Ascending aorta (tissue), 2 donors: ENCODE measurements around the gene TAC4. TPM values are rescaled to one million over a fixed set of nuclear protein-coding genes. Genes with fewer than 3 reads are reported as not detected.
A peak's percentile ranks its signal among the peaks of the same experiment; 100 is the strongest.
"Not testable (repeated sequence)": the region's sequence is repeated elsewhere in the genome, so short reads cannot be mapped to it uniquely, and the experiment has no call there.

Source experiments
- DNase-seq, 2 donors: peaks; one replicate each; pipeline ENCODE4 v3.0.0-alpha.2; 2019; ENCODE audit warnings: low spot score in 2 of 2
- H3K27ac ChIP-seq, 2 donors: fragments of 200-600 bp; sonication (generic); one replicate each; pipeline ENCODE4 v1.5.1; 2016 to 2017; ENCODE audit warnings: mild to moderate bottlenecking in 1 of 2
- H3K27me3 ChIP-seq: fragments of 200-600 bp; sonication (generic); one replicate; pipeline ENCODE4 v1.5.1; 2017
- H3K36me3 ChIP-seq, 2 donors: fragments of 200-600 bp; sonication (generic); one replicate each; pipeline ENCODE4 v1.5.1; 2016
- H3K4me1 ChIP-seq, 2 donors: fragments of 200-600 bp; sonication (generic); one replicate each; pipeline ENCODE4 v1.5.1; 2016 to 2017; ENCODE audit warnings: mild to moderate bottlenecking in 1 of 2
- H3K4me3 ChIP-seq, 2 donors: fragments of 200-600 bp; sonication (generic); one replicate each; pipeline ENCODE4 v1.5.1; 2016 to 2017; ENCODE audit warnings: mild to moderate bottlenecking in 1 of 2
- H3K9me3 ChIP-seq, 2 donors: fragments of 200-600 bp; sonication (generic); one replicate each; pipeline ENCODE4 v1.5.1; 2016
- intact Hi-C: fragments of 100-400 bp; cut with DNase I; formaldehyde crosslinking; loops from one replicate; pipeline ENCODE4 v1.15.1; 2023
- total RNA-seq: library from RNA; depleted of rRNA; stranded (reverse); fragments of >200 nt; gene quantifications from one replicate; pipeline ENCODE4 v1.1.0, GENCODE V29; 2016
- TF ChIP-seq, protein P1 (sequence below), 3 experiments: fragments of 200-600 bp in 2 of 3; fragments of 450-650 bp in 1 of 3; sonication (generic) in 2 of 3; IDR thresholded peaks; one replicate each; pipeline ENCODE4 v1.5.1; 2016 to 2019; ENCODE audit warnings: antibody characterized with exemption in 3 of 3, mild to moderate bottlenecking in 1 of 3, moderate library complexity in 1 of 3

TAC4 gene
- total RNA-seq, 1 donor from 2014 or later, result not detected

DNA sequence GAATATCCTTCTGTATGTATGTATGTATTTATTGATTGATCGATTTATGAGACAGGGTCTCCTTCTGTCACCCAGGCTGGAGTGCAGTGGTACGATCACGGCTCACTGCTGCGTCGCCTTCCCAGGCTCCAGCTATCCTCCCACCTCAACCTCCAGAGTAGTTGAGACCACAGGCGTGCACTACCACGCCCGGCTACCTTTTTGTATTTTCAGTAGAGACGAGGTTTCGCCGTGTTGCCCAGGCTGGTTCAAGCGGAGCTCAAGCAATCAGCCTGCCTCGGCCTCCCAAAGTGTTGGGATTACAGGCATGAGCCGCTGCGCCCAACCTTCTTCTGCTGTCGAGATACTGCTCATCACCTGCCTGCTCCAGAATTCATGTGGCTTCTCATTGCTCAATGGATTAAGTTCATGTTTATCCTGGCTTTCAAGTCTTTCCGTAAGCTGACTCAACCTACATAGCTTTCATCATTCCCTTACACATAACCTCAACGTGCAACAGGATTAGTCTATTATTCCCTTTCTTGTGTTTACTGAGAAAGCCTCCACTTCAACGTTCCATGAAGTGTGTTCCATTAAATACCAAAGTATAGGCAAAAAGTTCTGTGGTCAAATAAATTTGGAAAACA lies 13.6 kb downstream of the TAC4 start:
- peaks cover 11 to 38% of the 10 kb centered on the region in 2 donors for H3K4me1 ChIP-seq
- H3K27ac ChIP-seq, result peak overlapping the region in 1 of 2 donors; percentile 82
- TF ChIP-seq, protein P1, sequence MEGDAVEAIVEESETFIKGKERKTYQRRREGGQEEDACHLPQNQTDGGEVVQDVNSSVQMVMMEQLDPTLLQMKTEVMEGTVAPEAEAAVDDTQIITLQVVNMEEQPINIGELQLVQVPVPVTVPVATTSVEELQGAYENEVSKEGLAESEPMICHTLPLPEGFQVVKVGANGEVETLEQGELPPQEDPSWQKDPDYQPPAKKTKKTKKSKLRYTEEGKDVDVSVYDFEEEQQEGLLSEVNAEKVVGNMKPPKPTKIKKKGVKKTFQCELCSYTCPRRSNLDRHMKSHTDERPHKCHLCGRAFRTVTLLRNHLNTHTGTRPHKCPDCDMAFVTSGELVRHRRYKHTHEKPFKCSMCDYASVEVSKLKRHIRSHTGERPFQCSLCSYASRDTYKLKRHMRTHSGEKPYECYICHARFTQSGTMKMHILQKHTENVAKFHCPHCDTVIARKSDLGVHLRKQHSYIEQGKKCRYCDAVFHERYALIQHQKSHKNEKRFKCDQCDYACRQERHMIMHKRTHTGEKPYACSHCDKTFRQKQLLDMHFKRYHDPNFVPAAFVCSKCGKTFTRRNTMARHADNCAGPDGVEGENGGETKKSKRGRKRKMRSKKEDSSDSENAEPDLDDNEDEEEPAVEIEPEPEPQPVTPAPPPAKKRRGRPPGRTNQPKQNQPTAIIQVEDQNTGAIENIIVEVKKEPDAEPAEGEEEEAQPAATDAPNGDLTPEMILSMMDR (IDR thresholded peaks at IDR 0.05), result no peak
- no peak overlapping the region for H3K4me3 ChIP-seq
- peaks cover 0 to 30% of the 10 kb centered on the region in 2 donors for H3K36me3 ChIP-seq
- intact Hi-C loops, result no loop called here
- H3K27me3 ChIP-seq, result no peaks in the 10 kb centered on the region
- DNase-seq, result no peak
- H3K9me3 ChIP-seq, result no peaks in the 10 kb centered on the region

DNA sequence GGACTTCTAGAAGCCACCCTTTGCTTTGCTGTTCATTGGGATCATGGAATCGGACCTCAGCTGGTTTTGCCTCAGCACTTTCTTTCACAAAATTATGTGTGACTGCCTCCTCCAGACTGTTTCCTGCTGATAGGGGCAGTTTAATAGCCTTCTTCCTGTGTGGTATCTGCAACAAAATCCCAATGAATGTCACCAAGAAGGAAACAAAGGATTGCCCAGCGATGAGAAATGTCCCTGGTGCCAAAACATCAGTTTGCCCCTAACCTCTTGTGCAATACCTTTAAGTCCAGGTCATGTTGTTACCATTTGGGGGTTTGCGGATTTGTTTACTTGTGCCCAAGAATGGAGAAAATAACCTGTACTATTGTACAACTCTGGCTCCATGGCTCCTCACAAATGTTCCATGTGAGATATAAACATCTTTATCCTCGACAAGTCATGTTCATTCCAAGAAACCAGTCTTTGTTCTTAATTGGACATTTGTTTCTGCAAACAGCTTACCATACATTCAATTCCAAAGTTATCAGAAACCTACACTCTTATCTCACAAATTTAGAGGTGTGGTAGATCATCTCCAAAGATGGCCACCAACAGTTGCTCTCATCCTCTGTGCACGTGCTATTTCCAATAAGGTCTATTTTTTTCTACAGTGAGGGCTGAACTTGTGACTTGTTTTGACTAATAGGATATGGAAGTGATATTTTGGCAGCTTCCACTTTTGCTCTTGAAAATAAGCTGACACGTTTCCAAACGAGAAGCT lies 14.8 kb downstream of the TAC4 start:
- intact Hi-C loops, result no loop called here
- Histone ChIP-seq H3K27me3 (no peaks in the 10 kb centered on the region), H3K27ac (peak overlapping the region; percentile 18 to 19), H3K36me3 (peaks cover 0 to 34% of the 10 kb centered on the region in 2 donors), H3K9me3 (no peaks in the 10 kb centered on the region), H3K4me3 (no peak overlapping the region), H3K4me1 (peaks cover 11 to 42% of the 10 kb centered on the region in 2 donors)
- peak in 1 of 2 donors; percentile 21 for DNase-seq
- TF ChIP-seq, protein P1 (IDR thresholded peaks at IDR 0.05), result no peak

DNA sequence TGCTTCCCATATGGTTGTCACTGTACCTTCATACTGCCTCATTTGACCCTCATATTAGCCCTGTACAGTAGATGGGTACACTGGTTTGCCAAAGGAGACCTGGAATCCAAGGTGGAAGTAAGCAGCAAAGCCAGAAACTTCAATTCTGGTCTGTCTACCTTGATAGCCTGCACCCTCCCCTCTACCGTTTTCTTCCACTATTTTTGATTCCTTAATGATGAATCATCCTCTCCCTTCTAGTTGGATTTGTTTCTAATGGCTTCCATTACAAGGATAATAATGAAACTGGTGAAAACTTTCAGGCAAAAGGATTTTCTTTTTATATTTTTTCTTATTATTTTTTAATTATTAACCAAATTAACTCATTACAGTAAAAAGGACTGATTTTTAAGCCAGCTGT lies 17.3 kb downstream of the TAC4 start:
- Histone ChIP-seq H3K9me3 (no peaks in the 10 kb centered on the region), H3K4me3 (no peak overlapping the region), H3K27ac (peak overlapping the region; percentile 32 to 64), H3K27me3 (no peaks in the 10 kb centered on the region), H3K4me1 (peaks cover 9 to 29% of the 10 kb centered on the region in 2 donors), H3K36me3 (peaks cover 22 to 55% of the 10 kb centered on the region in 2 donors)
- TF ChIP-seq, protein P1 (IDR thresholded peaks at IDR 0.05), result no peak
- DNase-seq, result peak in 1 of 2 donors; percentile 2
- intact Hi-C loops, result no loop called here

DNA sequence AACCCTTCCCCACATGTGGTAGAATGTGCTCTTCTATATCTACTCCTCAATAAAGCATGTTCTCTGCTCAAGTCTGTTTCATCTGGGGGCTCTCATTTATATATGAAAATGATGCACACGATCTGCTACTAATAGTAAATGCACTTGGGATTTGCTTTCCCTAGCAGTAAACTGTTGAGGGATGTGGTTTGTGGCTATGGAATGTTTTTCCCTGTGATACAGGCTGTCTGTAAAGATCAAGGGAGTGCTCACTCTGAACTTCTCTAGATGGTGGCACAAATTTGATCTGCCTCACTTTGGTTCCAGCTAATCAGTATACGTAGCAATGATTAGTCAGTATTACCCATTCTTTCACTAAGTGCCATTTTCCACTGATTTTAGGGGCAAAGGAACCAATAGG lies 18.8 kb downstream of the TAC4 start:
- intact Hi-C loops, result no loop called here
- peak overlapping the region; percentile 46 to 53 for H3K27ac ChIP-seq

DNA sequence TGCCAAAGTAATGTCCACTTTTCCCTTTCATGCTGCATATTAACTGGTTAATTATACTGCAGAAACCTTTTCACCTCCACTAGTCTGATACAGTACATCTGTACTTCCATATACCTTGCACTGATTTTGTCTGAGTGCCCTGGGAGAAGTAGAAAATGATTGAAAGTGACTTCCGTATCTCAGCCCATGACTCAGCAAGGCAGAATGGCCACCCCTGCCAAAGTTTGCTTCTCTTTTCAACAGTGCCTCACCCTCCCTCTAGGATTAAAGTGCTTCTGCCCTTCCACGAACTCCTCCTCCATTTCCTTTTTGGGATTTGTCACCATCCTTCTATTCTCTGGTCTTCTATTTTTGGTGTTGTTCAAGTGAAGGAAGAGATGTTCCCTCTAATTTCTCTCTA lies 19.5 kb downstream of the TAC4 start:
- intact Hi-C loops, H3K27me3 ChIP-seq, H3K4me3 ChIP-seq, H3K9me3 ChIP-seq: not testable (repeated sequence)
- Histone ChIP-seq H3K4me1 (peaks cover 6 to 18% of the 10 kb centered on the region in 2 donors), H3K36me3 (peaks cover 42 to 63% of the 10 kb centered on the region in 2 donors), H3K27ac (peak overlapping the region; percentile 46 to 53)
- peak in 1 of 2 donors; percentile 77 for DNase-seq

More for the DNA sequence above, 18.8 kb downstream of the TAC4 start:
- no peaks in the 10 kb centered on the region for H3K9me3 ChIP-seq
- TF ChIP-seq, protein P1 (IDR thresholded peaks at IDR 0.05), result no peak
- no peak for DNase-seq
- no peaks in the 10 kb centered on the region for H3K27me3 ChIP-seq
- no peak overlapping the region for H3K4me3 ChIP-seq
- H3K4me1 ChIP-seq, result peaks cover 6 to 18% of the 10 kb centered on the region in 2 donors
- peaks cover 35 to 62% of the 10 kb centered on the region in 2 donors for H3K36me3 ChIP-seq

DNA sequence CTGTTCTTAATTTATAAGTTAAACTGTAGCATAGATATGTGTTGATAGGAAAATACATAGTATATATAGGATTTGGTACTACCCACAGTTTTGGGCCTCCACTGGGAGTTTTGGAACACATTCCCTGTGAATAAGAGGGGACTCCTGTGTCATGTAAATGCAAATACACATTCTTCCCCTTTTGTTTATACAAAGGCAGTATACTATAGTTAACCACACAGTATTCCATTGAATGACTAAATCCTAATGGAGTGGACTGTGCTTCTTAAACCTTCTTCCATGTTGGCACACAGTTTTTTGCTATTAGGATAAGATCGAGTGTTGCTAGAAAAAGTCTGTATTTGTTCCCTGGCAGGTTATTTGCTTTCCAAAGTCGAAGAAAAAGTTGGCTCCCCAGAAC lies 22.2 kb downstream of the TAC4 start:
- no peaks in the 10 kb centered on the region for H3K9me3 ChIP-seq
- peaks cover 2 to 10% of the 10 kb centered on the region in 2 donors for H3K4me1 ChIP-seq
- H3K36me3 ChIP-seq, result peaks cover 65 to 73% of the 10 kb centered on the region in 2 donors
- intact Hi-C loops, result no loop called here
- DNase-seq, result no peak
- TF ChIP-seq, protein P1 (IDR thresholded peaks at IDR 0.05), result no peak
- H3K27me3 ChIP-seq, result no peaks in the 10 kb centered on the region
- no peak overlapping the region for H3K4me3 ChIP-seq
- H3K27ac ChIP-seq, result no peak overlapping the region
